Vagina (tissue), 2 donors: ENCODE data around the gene DUSP2.

ENCODE experiments used
- CTCF ChIP-seq, 3 experiments: fragments of 450-650 bp in 2 of 3; fragments of 200-600 bp in 1 of 3; sonication (generic) in 1 of 3; IDR thresholded peaks; one replicate each; pipeline ENCODE4 v1.5.1; 2017 to 2019; ENCODE audit warnings: antibody characterized with exemption in 3 of 3, mild to moderate bottlenecking in 2 of 3, moderate library complexity in 2 of 3
- POLR2A ChIP-seq, 2 donors: fragments of 450-650 bp; IDR thresholded peaks; one replicate each; pipeline ENCODE4 v1.6.1; 2017; ENCODE audit warnings: antibody characterized with exemption in 2 of 2, mild to moderate bottlenecking in 2 of 2, moderate library complexity in 2 of 2
- POLR2AphosphoS5 ChIP-seq, 2 donors: sonication (generic); formaldehyde crosslinking; IDR thresholded peaks; one replicate each; pipeline ENCODE4 v1.9.0; 2017; ENCODE audit warnings: antibody characterized with exemption in 2 of 2, mild to moderate bottlenecking in 2 of 2, low read depth in 1 of 2; ENCODE audit not compliant: insufficient read depth in 1 of 2

- TF ChIP-seq POLR2AphosphoS5 (IDR thresholded peaks at IDR 0.05; ENCODE audit: insufficient read depth in 1 of 2, low read depth in 1 of 2) (no peak), CTCF (IDR thresholded peaks at IDR 0.05) (no peak), POLR2A (IDR thresholded peaks at IDR 0.05) (no peak)
These were observed 13.2 kb downstream of the DUSP2 start for GRCh38 chr2:96131813-96132745.
